Nephron progenitor cell (in vitro differentiated cells): Measurements from ENCODE around the gene PIGR.

Experiments used
- DNase-seq: peaks from one replicate; pipeline ENCODE4 v3.0.0; 2021
- H3K27ac Mint-ChIP-seq: 2 replicates; pipeline ENCODE4 v1.8.0; 2021; ENCODE audit warnings: mild to moderate bottlenecking, moderate library complexity, mixed read lengths
- H3K27me3 Mint-ChIP-seq: 2 replicates; pipeline ENCODE4 v1.8.0; 2021; ENCODE audit warnings: mild to moderate bottlenecking, low read depth, mixed read lengths; ENCODE audit not compliant: poor library complexity
- H3K36me3 Mint-ChIP-seq: 2 replicates; pipeline ENCODE4 v1.8.0; 2021; ENCODE audit warnings: low read depth, mixed read lengths
- H3K4me1 Mint-ChIP-seq: 2 replicates; pipeline ENCODE4 v1.8.0; 2021; ENCODE audit warnings: mixed read lengths
- H3K4me3 Mint-ChIP-seq: 2 replicates; pipeline ENCODE4 v1.8.0; 2021; ENCODE audit warnings: mild to moderate bottlenecking, moderate library complexity, mixed read lengths
- H3K9me3 Mint-ChIP-seq: 2 replicates; pipeline ENCODE4 v1.8.0; 2021; ENCODE audit warnings: mild to moderate bottlenecking, moderate library complexity, mixed read lengths
- TF ChIP-seq, protein P1 (sequence below): fragments of 200-600 bp; sonication (generic); IDR thresholded peaks from 2 replicates; pipeline ENCODE4 v1.5.0; 2021; ENCODE audit warnings: antibody characterized with exemption

The PIGR gene

DNA sequence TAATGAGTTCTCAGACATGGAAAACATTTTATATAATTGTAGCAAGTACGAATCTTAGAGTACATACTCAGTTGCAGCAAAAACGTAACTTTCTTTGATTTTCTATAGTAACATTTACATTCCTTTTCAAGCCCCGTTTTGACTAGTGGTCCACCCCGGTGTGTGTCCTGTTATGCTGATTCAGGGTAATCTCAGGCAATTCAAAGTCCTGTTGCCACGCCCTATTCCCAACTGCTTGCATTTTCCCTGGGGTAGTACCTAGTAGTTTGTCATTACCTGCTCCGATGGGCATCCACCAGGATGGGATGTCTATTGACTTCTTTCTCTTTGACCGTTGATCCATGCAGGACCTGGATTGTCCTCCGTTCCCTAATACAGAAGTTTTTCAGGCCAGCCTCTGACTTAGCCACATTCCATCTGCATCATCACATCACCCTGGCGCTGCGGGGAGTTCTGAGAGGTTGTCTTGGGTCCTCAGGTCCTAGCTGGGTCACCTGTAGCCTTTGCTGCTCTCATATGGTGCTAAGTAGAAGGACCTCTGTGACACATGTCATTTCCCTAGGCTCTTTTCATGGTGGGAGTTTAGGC is 39.0 kb upstream of the PIGR start:
- peaks cover 40% of the 10 kb centered on the region for H3K27me3 Mint-ChIP-seq
- no peaks in the 10 kb centered on the region for H3K4me1 Mint-ChIP-seq
- no peak overlapping the region for H3K4me3 Mint-ChIP-seq
- no peaks in the 10 kb centered on the region for H3K36me3 Mint-ChIP-seq
- H3K9me3 Mint-ChIP-seq = no peaks in the 10 kb centered on the region
- TF ChIP-seq, protein P1, sequence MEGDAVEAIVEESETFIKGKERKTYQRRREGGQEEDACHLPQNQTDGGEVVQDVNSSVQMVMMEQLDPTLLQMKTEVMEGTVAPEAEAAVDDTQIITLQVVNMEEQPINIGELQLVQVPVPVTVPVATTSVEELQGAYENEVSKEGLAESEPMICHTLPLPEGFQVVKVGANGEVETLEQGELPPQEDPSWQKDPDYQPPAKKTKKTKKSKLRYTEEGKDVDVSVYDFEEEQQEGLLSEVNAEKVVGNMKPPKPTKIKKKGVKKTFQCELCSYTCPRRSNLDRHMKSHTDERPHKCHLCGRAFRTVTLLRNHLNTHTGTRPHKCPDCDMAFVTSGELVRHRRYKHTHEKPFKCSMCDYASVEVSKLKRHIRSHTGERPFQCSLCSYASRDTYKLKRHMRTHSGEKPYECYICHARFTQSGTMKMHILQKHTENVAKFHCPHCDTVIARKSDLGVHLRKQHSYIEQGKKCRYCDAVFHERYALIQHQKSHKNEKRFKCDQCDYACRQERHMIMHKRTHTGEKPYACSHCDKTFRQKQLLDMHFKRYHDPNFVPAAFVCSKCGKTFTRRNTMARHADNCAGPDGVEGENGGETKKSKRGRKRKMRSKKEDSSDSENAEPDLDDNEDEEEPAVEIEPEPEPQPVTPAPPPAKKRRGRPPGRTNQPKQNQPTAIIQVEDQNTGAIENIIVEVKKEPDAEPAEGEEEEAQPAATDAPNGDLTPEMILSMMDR = no peak
- no peak for DNase-seq
- no peak overlapping the region for H3K27ac Mint-ChIP-seq

GRCh38 chr1:206982216-206982615 is 36.0 kb upstream of the PIGR start:
- Mint-ChIP-seq H3K4me3 (no peak overlapping the region), H3K27ac (no peak overlapping the region), H3K9me3 (no peaks in the 10 kb centered on the region), H3K36me3 (no peaks in the 10 kb centered on the region), H3K4me1 (no peaks in the 10 kb centered on the region), H3K27me3 (peaks cover 37% of the 10 kb centered on the region)
- DNase-seq = peak; percentile 63
- TF ChIP-seq, protein P1 = peak; percentile 66

DNA sequence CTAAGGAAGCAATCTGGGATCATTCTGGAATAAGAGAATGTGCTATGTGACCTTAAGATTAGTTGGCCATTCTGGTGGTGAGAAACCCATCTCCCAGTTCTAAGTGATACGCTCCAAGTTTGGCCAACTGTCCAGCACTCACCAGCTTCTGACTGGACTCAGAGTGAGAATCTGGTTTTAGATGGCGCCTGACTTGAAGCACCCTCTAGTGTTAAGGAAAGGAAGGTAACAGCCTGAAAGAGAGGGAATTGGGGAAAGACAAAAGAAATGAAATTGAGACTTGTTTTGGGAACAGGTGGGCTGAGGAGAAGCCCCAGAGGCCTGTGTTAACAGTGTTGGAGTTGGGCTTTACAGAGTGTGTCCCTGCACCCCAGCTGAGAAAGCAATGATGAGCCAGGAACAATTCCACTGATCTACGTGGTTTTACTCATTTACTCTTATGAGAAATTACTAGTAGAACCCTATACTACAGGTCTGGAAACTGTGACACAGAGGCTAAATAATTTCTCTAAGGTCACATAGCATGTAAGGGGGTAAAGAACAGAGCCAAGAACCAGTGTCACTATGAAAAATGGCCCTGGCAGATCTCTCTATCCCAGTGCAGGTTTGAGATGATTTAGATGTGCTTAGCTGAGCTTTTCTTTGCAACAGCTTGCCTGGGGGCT is 33.2 kb upstream of the PIGR start:
- DNase-seq = no peak
- Mint-ChIP-seq H3K36me3 (no peaks in the 10 kb centered on the region), H3K4me1 (no peaks in the 10 kb centered on the region), H3K27ac (no peak overlapping the region), H3K27me3 (peaks cover 33% of the 10 kb centered on the region), H3K9me3 (no peaks in the 10 kb centered on the region), H3K4me3 (no peak overlapping the region)
- TF ChIP-seq, protein P1 = peak; percentile 46

DNA sequence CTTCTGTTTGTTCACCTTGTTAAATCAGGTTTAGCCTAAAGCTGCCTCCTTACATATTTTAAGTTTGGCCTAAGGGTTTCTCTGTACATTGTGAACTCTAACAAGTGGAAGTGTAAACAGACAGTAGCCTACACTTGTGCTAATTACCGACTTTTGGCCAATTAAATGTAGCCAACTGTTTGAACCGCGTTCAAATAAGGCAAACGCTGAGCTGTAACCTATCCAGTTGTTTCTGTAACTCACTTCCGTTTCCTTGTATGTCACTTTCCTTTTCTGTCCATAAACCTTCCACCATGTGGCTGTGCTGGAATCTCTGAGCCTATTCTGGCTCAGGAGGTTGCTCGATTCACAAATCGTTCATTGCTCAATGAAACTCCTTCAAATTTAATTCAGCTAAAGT is 32.0 kb upstream of the PIGR start:
- Mint-ChIP-seq H3K36me3 (no peaks in the 10 kb centered on the region), H3K27ac (no peak overlapping the region), H3K4me1 (no peaks in the 10 kb centered on the region), H3K27me3 (peaks cover 22% of the 10 kb centered on the region), H3K9me3 (no peaks in the 10 kb centered on the region), H3K4me3 (no peak overlapping the region)
- TF ChIP-seq, protein P1 = no peak
- DNase-seq = no peak

GRCh38 chr1:206975306-206975705 is 29.0 kb upstream of the PIGR start:
- H3K36me3 Mint-ChIP-seq = no peaks in the 10 kb centered on the region
- peaks cover 36% of the 10 kb centered on the region for H3K27me3 Mint-ChIP-seq
- TF ChIP-seq, protein P1 = no peak
- H3K27ac Mint-ChIP-seq = no peak overlapping the region
- H3K4me1 Mint-ChIP-seq = no peaks in the 10 kb centered on the region
- H3K4me3 Mint-ChIP-seq = no peak overlapping the region
- no peak for DNase-seq
- no peaks in the 10 kb centered on the region for H3K9me3 Mint-ChIP-seq

GRCh38 chr1:206974140-206974539 is 27.9 kb upstream of the PIGR start:
- no peak for DNase-seq
- peaks cover 42% of the 10 kb centered on the region for H3K27me3 Mint-ChIP-seq
- no peaks in the 10 kb centered on the region for H3K9me3 Mint-ChIP-seq
- H3K4me1 Mint-ChIP-seq = no peaks in the 10 kb centered on the region
- no peak overlapping the region for H3K4me3 Mint-ChIP-seq
- TF ChIP-seq, protein P1 = no peak
- H3K27ac Mint-ChIP-seq = no peak overlapping the region
- no peaks in the 10 kb centered on the region for H3K36me3 Mint-ChIP-seq
